HG03280 (cell line): ENCODE results near the gene UBTF.
"Not testable (repeated sequence)": the region's sequence is repeated elsewhere in the genome, so short reads cannot be mapped to it uniquely, and the experiment has no call there.

Experiments
- ATAC-seq: cut with Tn5 transposase; IDR thresholded peaks from one replicate; pipeline ENCODE4 v1.9.1; 2021; ENCODE audit warnings: mild to moderate bottlenecking, moderate library complexity; ENCODE audit not compliant: unreplicated experiment

Gene UBTF

DNA sequence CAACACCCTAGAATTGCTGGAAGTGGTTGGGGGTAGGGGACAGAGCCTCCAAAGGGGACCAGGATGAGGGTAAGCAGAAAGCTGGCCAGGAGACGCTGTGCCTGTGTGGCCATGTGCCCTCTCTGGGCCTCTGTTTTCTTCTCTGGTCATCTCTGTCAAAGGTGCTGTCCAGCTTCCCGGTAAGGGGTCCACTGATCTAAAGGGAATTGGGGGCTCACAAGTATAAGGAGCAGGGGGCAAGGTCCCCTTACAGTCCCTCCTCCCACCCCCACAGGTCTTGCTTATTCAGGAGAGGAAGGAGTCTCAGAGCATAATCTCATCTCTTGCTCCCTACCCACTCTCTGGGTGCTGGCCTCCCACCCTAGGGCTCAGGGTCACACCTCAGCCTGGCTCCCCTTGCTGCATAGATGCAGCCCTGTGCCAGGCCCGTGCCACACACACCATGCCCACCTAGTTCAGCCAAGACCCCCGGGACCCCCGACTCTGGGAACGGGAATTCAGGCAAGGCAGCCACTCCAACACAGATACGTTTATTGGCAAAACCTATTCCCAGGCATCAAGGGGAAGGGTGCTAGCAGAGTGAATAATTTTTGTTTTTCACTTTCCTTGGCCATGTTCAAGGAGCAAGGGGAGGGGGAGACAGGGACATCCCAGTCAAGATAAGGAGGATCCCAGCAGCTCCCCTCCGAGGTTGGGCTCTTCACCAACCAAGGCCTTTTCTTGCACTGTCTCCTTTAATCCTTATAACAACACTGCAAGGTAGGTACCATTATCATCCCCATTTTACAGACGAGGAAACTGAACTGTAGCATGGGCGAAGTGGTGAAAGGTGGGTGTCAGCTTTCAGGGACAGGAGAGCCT, 28.6 kb upstream of the UBTF start:
- ATAC-seq = no peak

DNA sequence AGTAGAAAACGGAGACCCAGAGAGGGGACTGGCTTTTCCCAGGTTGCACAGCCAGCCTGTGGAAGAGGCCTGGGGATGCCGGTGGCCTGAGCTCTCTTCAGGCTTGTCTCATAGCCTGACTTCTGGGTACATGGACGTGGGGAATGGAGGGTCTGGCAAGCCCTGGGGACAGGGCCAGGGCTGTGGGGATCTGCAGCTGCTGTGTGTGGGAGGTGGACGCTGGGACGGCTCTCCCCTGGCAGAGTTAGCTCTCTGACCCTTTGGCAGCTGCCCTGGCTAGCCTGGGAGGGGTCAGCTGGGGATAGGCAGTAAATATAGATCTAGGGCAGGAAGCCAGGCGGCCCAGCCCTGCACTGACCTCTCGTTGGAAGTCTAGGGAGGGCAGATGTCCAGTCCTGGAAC, 28.0 kb upstream of the UBTF start:
- no peak for ATAC-seq

DNA sequence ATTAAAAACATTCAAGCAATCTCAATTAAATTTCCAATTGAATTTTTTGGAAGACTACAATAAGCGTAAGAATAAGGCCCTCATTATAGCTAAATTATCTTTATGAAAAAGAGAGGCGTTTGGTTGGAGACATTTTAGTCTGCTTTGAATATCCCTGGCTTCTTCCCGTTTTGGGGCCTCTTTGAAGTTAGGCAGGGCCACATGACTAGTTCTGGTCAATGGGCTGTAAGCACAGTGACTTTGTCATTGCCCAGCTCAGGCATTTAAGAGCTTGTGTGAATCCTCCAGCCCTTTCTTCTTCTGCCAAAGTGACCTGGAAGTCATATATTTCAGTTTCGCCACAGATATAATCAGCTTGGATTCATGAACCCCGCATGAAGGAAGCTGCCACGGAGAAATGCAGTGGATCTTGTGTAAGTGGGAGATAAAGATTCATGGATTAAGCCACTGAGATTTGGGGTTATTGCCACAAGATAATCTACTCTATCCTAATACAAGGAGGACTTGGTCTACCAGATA, 21.7 kb upstream of the UBTF start:
- no peak for ATAC-seq

DNA sequence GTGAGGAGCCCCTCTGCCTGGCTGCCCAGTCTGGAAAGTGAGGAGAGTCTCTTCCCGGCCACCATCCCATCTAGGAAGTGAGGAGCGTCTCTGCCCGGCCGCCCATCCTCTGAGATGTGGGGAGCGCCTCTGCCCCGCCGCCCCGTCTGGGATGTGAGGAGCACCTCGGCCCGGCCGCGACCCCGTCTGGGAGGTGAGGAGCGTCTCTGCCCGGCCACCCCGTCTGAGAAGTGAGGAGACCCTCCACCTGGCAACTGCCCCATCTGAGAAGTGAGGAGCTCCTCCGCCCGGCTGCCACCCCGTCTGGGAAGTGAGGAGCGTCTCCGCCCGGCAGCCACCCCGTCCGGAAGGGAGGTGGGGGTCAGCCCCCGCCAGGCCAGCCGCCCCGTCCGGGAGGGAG, 18.4 kb upstream of the UBTF start:
- ATAC-seq = not testable (repeated sequence)

DNA sequence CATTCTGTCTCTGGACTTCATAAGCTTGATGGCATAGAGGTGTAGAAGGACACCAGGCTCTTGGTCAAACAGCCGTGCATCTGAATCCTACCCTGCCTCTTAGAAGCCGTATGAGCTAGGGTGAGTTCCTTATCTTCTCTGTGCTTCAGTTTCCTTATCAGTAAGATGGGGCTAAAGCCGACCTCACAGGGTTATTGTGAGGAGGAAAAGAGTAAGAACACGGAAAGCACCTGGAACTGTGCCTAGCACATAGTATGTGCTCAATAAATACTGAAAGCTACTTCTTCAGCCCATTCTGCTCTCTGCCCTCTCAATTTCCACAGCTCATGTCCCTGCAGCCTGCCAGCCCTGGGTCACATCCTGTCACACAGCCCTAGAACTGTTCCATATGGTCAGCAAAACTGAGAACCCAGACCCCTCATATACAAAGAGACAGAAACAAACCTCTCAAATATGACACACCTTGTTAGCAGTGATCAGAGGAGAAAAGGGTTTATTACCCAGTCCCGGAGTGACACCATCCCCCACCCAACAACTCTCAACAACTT, 17.0 kb upstream of the UBTF start:
- ATAC-seq = no peak

DNA sequence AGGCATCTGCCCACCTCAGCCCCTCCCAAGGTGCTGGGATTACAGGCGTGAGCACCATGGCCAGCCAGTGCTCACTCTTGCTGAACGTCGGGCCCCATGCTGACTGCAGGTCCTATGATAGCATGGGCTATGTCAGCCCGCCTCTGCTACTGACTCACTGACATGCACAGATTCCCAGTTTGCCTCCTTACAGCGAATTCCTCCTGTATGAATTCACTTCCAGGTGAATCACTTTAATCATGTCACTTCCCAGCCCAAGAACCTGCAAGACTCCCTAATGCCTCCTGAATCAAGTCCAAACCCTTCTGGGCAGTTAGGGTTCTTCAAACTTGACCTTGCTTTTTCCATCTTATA, 16.1 kb upstream of the UBTF start:
- no peak for ATAC-seq

DNA sequence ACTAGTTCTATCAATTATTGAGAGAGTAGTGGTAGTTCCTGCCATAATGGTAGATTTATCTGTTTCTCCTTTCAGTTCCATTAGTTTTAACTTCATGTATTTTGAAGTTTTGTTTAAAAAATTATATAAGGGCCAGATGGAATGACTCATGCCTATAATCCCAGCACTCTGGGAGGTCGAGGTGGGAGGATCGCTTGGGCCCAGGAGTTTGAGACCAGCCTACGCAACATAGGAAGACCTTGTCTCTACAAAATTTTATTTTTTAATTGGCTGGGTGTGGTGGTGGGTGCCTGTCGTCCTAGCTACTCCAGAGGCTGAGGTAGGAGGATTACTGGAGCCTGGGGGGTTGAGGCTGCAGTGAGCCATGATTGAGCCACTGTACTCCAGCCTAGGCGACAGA, 14.1 kb upstream of the UBTF start:
- no peak for ATAC-seq

DNA sequence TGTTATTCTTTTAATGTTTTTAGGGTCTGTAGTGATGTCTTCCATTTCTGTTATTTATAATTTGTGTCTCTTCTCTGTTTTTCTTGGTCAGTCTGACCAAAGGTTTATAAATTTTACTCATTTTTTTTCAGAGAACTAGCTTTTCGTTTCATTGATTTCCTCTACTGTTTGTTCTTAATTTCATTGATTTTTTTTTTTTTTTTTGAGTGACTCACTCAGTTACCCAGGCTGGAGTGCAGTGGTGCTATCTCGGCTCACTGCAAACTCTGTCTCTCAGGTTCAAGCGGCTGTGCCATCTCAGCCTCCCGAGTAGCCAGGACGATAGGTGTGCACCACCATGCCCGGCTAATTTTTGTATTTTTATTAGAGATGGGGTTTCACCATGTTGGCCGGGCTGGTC, 12.6 kb upstream of the UBTF start:
- no peak for ATAC-seq

DNA sequence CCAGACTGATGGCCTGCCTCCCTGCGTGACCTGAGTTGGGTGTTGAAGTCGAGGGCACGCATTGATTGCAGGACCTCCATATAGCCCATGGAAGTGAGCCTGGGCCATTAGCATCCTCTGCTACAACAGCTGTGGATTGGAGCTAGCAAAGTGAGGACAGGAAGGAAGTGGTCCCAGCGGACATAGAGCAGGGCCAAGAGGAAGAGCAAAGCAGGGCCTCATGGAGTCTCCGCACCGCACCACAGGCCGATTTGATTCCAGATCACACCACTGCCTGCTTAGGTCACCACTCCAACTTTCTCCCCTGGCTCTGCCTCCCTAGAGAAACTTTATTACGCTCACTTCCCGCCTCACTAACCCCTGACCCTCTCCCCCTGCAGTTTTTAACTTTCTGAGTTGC, 10.7 kb upstream of the UBTF start:
- no peak for ATAC-seq

DNA sequence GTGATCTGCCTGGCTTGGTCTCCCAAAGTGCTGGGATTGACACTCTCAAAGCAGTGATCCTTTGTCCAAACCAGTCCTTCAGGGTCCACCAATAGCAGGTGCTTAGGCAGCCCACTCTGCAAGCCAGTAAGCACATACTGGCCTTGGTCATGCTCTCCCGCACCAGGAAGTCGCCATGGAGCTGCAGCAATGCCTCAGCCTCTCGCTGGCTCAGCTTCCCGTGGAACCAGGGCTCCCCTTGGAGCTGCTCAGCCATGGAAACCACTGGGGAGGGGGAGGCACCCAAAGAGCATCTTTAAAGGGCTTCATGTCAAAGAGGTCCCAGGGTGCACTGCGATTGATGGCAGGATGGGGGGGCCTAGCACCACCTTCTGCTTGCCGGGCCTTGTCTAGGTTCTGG, 9.6 kb upstream of the UBTF start:
- no peak for ATAC-seq

DNA sequence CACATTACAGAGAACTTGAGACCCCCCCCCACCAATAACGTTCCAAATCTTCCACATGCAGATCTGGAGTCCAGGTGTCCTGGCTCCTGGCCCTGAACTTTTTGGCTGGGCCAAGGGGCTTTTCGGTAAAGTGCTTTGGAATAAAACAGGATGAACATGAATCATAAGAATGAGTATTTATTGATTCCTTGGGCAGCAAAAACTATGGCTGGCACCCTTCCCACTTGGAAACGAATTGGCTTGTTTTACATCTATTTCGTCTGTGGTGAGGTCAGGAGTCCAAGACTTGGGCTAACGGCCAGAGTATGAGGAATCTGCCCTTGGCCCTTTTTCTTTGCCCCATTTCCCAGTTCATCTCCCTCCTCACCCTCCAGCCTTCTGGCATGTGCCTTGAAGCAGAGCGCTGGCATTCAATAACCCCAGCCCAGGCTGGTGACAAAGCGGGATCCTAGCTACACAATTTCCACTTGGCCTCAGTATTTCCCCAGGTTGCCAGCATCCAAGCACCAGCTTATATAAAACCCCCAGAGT, 4.1 kb upstream of the UBTF start:
- ATAC-seq = no peak

DNA sequence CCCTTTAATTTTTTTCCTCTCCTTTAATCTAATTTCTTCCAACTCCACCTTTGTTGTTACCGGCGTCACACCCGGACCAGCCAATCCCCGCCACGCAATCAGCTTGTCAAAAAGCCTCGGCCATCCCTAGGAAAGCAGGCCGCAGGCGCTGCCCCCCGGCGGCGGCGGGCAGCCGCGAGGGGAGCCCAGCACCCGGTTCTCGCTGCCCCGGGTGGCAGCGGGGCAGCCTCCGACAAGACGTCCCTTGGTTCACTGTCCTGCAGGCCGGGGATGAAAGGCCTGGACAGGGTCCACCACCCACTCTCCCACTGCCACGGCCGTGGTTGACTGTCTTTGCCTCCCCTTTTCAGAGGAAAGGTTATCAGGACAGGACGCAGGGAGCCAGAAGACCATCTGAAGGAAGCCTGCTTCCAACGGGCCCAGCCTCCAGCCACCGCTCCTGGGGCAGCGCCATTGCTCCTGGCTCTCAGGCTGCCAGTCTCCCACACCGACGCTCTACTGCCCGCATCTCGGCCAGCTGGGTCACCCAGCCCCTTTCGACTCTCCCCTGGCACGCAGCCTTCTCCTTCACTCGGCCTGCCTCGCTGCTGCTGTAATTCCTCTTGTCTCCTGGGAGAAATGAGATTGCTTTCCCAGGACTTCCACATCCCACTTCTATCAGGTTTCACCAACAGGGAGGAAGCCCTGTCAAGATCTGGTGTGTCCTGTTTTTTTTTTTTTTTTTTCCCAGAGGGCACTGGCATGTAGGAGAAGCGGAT, 2.8 kb upstream of the UBTF start:
- no peak for ATAC-seq

DNA sequence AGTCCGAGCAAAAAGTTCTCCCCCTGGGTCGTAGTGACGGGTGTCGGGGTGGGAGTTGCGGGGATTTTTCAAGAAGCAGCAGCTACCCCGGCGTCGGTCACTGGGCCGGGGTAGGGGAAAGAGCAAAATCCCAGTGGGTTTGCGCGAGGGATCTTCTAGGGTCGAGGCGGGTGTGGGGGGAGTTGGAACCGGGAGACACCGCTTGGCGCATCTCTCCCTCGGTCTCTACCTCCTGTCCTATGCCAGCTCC, 2.3 kb upstream of the UBTF start:
- no peak for ATAC-seq

DNA sequence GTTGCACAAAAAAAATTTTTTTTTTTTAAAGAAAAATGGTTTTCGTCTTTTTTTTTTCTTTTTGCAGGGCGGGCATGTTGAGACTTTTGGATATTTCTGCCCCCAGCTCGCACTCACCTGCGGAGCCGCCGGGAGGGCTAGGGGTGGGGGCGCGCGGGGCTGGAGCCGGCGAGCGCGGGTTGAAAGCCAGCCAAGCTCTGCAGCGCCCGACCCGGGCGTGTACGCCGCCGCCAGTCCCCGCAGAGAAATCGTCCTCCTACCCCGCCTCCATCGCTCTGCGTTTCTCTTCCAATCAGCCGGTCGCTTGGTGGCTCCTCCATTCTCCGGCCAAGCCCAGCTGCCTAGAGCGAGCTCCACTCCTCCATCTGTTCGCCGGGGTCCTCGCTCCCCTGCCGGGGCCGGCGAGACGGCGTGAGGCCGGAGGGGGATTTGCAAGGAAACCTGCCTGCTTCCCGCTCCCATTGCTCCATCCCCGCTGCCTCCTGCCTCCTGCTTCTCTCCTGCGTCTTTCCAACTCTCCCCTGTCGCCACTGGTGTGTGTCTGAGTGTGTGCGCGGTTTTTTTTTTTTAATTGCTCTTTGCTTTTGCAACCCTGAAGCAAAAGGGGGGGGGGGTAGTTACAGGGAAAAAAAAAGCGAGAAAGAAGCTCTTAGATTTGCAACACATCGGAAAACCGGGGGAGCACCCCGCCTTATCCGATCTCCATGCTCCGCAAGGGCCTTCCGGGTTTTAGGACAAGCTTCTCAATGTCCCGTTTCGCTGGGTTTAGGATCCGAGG, 1.8 kb upstream of the UBTF start:
- no peak for ATAC-seq

DNA sequence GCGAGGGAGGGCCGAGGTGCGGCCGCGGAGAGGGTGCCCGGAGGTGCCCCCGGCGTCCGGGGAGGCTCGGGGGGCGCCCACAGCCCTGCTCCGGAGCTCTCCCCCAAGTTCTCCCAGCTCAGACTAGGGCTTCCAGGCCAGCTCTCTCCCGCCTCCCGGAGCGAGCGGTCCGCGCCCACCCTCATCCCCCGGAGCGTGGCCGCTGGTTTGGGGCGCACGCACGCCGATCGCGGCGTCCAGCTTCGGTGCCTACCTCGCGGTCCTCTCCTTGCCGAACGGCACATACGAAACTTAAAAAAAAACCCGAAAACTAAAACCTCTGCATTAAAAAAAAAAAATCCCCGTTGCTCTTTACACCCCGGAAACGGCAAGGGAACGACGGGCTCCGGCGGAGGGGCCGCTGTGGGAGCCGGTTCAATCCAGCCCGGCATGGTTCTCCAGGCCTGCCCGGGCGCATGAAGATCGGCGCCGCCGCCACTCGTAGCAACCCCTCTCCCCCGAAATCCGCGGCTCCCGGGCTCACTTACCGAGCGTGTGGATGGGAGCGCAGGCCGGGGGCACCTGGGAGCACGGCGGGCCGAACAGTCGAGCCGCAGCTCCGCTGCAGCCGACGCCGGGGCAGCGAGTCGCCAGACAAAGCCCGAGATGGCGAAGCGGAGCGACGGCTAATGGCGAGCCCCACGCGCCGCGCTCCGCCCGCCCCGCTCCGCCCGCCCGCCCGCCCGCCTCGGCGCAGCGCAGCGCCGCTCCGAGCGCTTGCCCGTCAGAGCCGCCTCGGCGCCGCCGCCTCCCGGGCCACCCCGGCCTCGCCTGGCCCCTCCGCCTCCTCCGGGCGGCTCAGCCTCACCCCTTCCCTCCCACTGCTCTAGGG, 973 bp upstream of the UBTF start:
- peak; percentile 9 for ATAC-seq

DNA sequence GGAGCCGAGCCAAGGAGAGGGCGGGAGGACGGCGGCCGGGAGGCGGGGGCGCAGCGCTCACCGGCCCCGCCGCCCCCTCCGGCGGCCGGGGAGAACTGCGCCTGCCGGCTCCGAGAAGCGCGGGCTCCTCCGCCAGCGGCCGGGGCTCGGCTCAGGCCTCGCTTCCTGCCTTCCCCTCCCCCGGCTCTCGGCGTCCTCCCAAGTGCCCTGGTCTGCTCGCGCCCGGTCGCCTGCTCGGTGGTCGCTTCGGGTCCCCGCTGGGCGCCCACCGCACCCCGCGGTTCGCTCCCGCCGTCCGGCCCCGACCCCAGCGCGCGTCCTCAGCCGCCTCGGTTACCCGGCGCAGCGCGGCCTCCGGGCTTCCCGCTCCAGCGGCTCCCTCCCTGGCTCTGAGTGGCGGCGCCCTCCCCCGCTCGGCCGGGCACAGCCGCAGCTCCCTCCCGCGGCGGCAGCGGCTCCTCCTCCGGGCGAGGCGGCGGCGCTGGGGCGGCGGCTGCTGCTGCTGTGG, 313 bp downstream of the UBTF start:
- ATAC-seq = peak; percentile 40

DNA sequence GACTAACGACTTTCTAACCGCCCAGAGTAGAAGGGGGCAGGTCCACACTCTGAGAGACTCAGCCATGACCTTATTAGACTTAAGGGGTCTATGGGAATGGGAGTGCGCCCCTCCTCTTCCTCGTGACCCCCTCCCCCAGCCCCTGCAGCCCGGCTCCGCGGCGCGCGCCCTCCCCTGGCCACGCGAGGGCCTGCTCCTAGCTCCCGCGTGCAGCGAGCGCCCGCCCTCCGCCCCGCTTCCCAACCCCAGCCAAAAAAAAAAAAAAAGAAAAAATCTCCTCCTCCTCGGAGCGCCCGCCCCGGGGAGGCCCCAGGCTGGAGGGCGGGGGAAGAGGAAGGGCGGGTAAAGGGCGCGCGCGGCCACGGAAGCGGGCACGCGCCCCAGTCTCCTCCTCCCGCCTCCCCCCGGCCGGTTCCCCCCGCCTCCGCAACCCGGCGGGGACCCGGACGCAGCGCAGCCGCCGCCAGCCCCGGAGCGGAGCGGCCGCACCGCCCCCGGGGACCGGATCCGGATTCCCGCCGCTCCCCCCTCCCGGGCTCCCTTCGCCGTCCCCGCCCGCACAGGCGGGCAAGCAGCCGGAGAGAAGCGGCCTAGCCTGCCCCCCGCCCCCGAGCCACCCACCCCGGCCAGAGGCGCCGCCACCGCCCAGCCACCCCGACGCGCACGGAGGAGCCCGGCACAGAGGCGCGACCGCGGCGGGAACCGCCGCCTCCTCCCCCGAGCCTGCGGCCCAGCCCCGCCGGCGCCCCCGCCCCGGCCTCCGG, 949 bp downstream of the UBTF start:
- ATAC-seq = peak; percentile 37

DNA sequence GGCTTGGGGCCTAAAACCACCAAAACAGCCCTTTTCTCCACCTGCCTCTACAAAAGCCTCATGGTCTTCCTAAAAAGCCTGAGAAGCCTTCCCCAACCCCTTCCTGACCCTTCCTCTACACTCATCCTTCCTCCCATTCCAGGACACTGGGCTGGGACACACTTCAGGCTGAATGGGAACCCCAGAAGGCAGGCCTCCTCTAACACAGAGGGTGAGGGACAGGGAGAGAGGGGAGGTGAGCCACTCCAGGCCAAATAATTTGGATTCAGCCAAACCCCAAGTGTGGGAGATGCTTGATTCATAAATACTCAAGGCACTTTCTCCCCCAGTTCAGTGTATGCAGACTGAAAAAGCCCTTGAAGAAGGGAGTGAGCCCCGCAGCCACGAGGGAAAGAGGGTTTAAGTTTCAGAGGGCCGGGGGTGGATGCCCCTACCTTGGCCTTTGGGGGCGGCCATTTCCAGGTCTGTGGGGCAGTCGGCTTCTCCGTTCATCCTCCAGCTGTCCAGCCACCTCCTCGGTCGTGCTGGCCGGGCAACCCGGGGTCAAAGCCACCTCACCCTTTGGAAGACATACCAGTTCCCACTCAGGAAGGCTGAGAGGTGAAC, 1.6 kb downstream of the UBTF start:
- ATAC-seq = no peak

DNA sequence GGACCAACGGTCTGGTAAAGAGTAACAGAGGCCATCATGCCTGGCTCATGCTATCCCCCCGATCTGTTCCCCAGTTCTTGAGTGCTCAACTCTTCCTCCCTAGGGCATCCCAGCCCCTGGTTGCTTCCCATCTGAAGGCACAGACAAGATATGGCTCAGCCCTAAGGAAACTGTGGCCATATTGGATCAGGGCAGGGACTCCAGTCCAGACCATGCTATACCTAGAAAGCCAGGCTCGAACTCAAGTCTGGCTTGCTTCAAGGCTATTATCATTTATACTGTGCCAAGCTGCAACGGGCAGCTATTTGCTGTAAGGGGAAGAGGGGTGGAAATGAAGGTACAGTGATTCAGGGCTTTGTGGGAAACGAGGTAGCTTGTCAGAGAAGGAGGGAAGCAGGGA, 2.8 kb downstream of the UBTF start:
- ATAC-seq = no peak
